HG02884 (cell line): ENCODE measurements around the gene ARRDC5.
A peak's percentile ranks its signal among the peaks of the same experiment; 100 is the strongest.
"Not testable (repeated sequence)": the region's sequence is repeated elsewhere in the genome, so short reads cannot be mapped to it uniquely, and the experiment has no call there.

Experiments used
- ATAC-seq: cut with Tn5 transposase; IDR thresholded peaks from one replicate; pipeline ENCODE4 v1.9.1; 2021; ENCODE audit warnings: mild to moderate bottlenecking, moderate library complexity; ENCODE audit not compliant: unreplicated experiment

Gene ARRDC5

GRCh38 chr19:4910594-4911281 is 8.0 kb upstream of the ARRDC5 start:
- no peak for ATAC-seq

- peak; percentile 64 for ATAC-seq
These were observed 7.3 kb upstream of the ARRDC5 start for GRCh38 chr19:4909897-4910593.

GRCh38 chr19:4909156-4909896 is 6.6 kb upstream of the ARRDC5 start, which contains the start of gene UHRF1:
Gene UHRF1 (plus strand): TSS chr19:4909501. CDS start chr19:4910886, 1,385 bp downstream.
- ATAC-seq: no peak

- no peak for ATAC-seq
These were observed 6.1 kb upstream of the ARRDC5 start for GRCh38 chr19:4908781-4909155.

GRCh38 chr19:4908360-4908759 is 5.7 kb upstream of the ARRDC5 start:
- ATAC-seq: no peak

- ATAC-seq: no peak
These were observed 4.3 kb upstream of the ARRDC5 start for GRCh38 chr19:4906963-4907362.

- no peak for ATAC-seq
These were observed 1.8 kb upstream of the ARRDC5 start for GRCh38 chr19:4904481-4904880.

- not testable (repeated sequence) for ATAC-seq
These were observed 1.8 kb downstream of the ARRDC5 start for GRCh38 chr19:4900879-4901278.

- no peak for ATAC-seq
These were observed 5.5 kb downstream of the ARRDC5 start for GRCh38 chr19:4897146-4897545.

- no peak for ATAC-seq
These were observed 6.3 kb downstream of the ARRDC5 start for GRCh38 chr19:4896372-4896771.

- not testable (repeated sequence) for ATAC-seq
These were observed 9.7 kb downstream of the ARRDC5 start for GRCh38 chr19:4892962-4893361.

GRCh38 chr19:4891066-4891465 is 11.6 kb downstream of the ARRDC5 start:
- no peak for ATAC-seq

GRCh38 chr19:4889034-4889815 is 13.5 kb downstream of the ARRDC5 start:
- ATAC-seq: no peak

GRCh38 chr19:4887803-4888202 is 14.9 kb downstream of the ARRDC5 start:
- ATAC-seq: not testable (repeated sequence)

- ATAC-seq: not testable (repeated sequence)
These were observed 17.7 kb downstream of the ARRDC5 start for GRCh38 chr19:4884993-4885392.

GRCh38 chr19:4882874-4883273 is 19.8 kb downstream of the ARRDC5 start:
- ATAC-seq: not testable (repeated sequence)

- no peak for ATAC-seq
These were observed 23.7 kb downstream of the ARRDC5 start for GRCh38 chr19:4879041-4879440.

GRCh38 chr19:4878491-4878968 is 24.2 kb downstream of the ARRDC5 start:
- ATAC-seq: no peak

- ATAC-seq: no peak
These were observed 24.8 kb downstream of the ARRDC5 start for GRCh38 chr19:4877753-4878490.

- no peak for ATAC-seq
These were observed 28.8 kb downstream of the ARRDC5 start for GRCh38 chr19:4873930-4874329.
